Adipose tissue (tissue), 3 donors: Measurements from ENCODE around the gene ENTPD2. TPM values are rescaled to one million over a fixed set of nuclear protein-coding genes. Genes with fewer than 3 reads are reported as not detected.

Source experiments
- polyA plus RNA-seq, 3 donors: library from polyadenylated mRNA; stranded (reverse); fragments of 200-250 nt; gene quantifications; one replicate each; pipeline ENCODE4 v1.2.3, GENCODE V29; 2013
- donor health status: healthy with polysubstance abuse.
- donor health status: Bipolar disorder and iron deficiency.
- donor health status: healthy.

The ENTPD2 gene
- polyA plus RNA-seq, 3 donors = 0.61 to 1.6 (median 1.3) TPM

Other genes with a start within 250 kb of the ENTPD2 start
- 10 to 100 TPM; 51.5 to 55.7 (median 54.4) TPM for gene RABL6, start 246.1 kb downstream of the ENTPD2 start, polyA plus RNA-seq
- 1 to 10 TPM; 1.2 to 4.0 (median 1.7) TPM for gene AJM1, start 211.6 kb downstream of the ENTPD2 start, polyA plus RNA-seq
- 100 to 1,000 TPM; 141 to 146 (median 143) TPM for gene PHPT1, start 204.7 kb downstream of the ENTPD2 start, polyA plus RNA-seq
- gene MAMDC4, start 201.7 kb downstream of the ENTPD2 start, polyA plus RNA-seq = 1 to 10 TPM; 4.9 to 9.8 (median 7.2) TPM
- 100 to 1,000 TPM; 351 to 391 (median 379) TPM for gene EDF1, start 187.8 kb downstream of the ENTPD2 start, polyA plus RNA-seq
- 1 to 10 TPM; 4.0 to 7.2 (median 4.7) TPM for gene TRAF2, start 167.5 kb downstream of the ENTPD2 start, polyA plus RNA-seq
- 100 to 1,000 TPM; 102 to 173 (median 139) TPM for gene FBXW5, start 109.3 kb downstream of the ENTPD2 start, polyA plus RNA-seq
- 1 to 10 TPM in 1 of 3 donors, under 1 TPM in 1, not detected in 1; 0.85 to 1.1 TPM for gene C8G, start 108.8 kb downstream of the ENTPD2 start, polyA plus RNA-seq
- gene LCN12, start 101.8 kb downstream of the ENTPD2 start, polyA plus RNA-seq = 1 to 10 TPM in 1 of 3 donors, under 1 TPM in 1, not detected in 1; 0.67 to 1.4 TPM
- gene PTGDS, start 76.6 kb downstream of the ENTPD2 start, polyA plus RNA-seq = 100 to 1,000 TPM in 1 of 3 donors, 10 to 100 TPM in 2; 22.4 to 185 (median 74.9) TPM
- gene LCNL1, start 71.1 kb downstream of the ENTPD2 start, polyA plus RNA-seq = under 1 TPM in 2 of 3 donors, not detected in 1; 0.10 to 0.45 TPM
- 10 to 100 TPM; 34.1 to 51.5 (median 49.1) TPM for gene PAXX, start 61.6 kb downstream of the ENTPD2 start, polyA plus RNA-seq
- 1 to 10 TPM in 2 of 3 donors, under 1 TPM in 1; 0.33 to 3.0 (median 3.0) TPM for gene CLIC3, start 57.5 kb downstream of the ENTPD2 start, polyA plus RNA-seq
- 10 to 100 TPM; 15.8 to 42.9 (median 33.1) TPM for gene ABCA2, start 25.8 kb downstream of the ENTPD2 start, polyA plus RNA-seq
- 1 to 10 TPM in 2 of 3 donors, under 1 TPM in 1; 0.10 to 1.5 (median 1.1) TPM for gene FUT7, start 22.0 kb downstream of the ENTPD2 start, polyA plus RNA-seq
- gene NPDC1, start 7.9 kb downstream of the ENTPD2 start, polyA plus RNA-seq = 100 to 1,000 TPM in 2 of 3 donors, 10 to 100 TPM in 1; 45.3 to 213 (median 113) TPM
- under 1 TPM; 0.11 to 0.34 (median 0.18) TPM for gene SAPCD2, start 16.5 kb upstream of the ENTPD2 start, polyA plus RNA-seq
- gene UAP1L1, start 23.5 kb upstream of the ENTPD2 start, polyA plus RNA-seq = 1 to 10 TPM; 3.8 to 9.0 (median 6.0) TPM
- gene MAN1B1, start 32.9 kb upstream of the ENTPD2 start, polyA plus RNA-seq = 10 to 100 TPM; 25.8 to 41.6 (median 31.2) TPM
- 100 to 1,000 TPM; 132 to 152 (median 140) TPM for gene DPP7, start 60.7 kb upstream of the ENTPD2 start, polyA plus RNA-seq
- under 1 TPM in 1 of 3 donors, not detected in 2; 0.26 TPM for gene GRIN1, start 85.1 kb upstream of the ENTPD2 start, polyA plus RNA-seq
- under 1 TPM in 2 of 3 donors, not detected in 1; 0.40 to 0.47 TPM for gene LRRC26, start 116.0 kb upstream of the ENTPD2 start, polyA plus RNA-seq
- gene TMEM210, start 118.0 kb upstream of the ENTPD2 start, polyA plus RNA-seq = not detected
- gene ANAPC2, start 134.5 kb upstream of the ENTPD2 start, polyA plus RNA-seq = 10 to 100 TPM; 27.5 to 39.9 (median 38.6) TPM
- 100 to 1,000 TPM in 1 of 3 donors, 10 to 100 TPM in 2; 70.9 to 103 (median 98.2) TPM for gene SSNA1, start 134.6 kb upstream of the ENTPD2 start, polyA plus RNA-seq
- 10 to 100 TPM in 1 of 3 donors, 1 to 10 TPM in 2; 4.3 to 67.8 (median 4.5) TPM for gene TPRN, start 146.7 kb upstream of the ENTPD2 start, polyA plus RNA-seq
- gene TMEM203, start 151.6 kb upstream of the ENTPD2 start, polyA plus RNA-seq = 10 to 100 TPM; 16.8 to 23.5 (median 22.8) TPM
- gene NDOR1, start 151.6 kb upstream of the ENTPD2 start, polyA plus RNA-seq = 1 to 10 TPM; 4.9 to 8.4 (median 8.2) TPM
- gene RNF208, start 168.2 kb upstream of the ENTPD2 start, polyA plus RNA-seq = 1 to 10 TPM; 2.8 to 4.0 (median 3.5) TPM
- gene CYSRT1, start 171.1 kb upstream of the ENTPD2 start, polyA plus RNA-seq = under 1 TPM in 2 of 3 donors, not detected in 1; 0.20 to 0.88 TPM
- under 1 TPM in 1 of 3 donors, not detected in 2; 0.18 TPM for gene RNF224, start 173.4 kb upstream of the ENTPD2 start, polyA plus RNA-seq
- under 1 TPM in 2 of 3 donors, not detected in 1; 0.04 to 0.06 TPM for gene SLC34A3, start 176.8 kb upstream of the ENTPD2 start, polyA plus RNA-seq
- 100 to 1,000 TPM in 2 of 3 donors, 10 to 100 TPM in 1; 88.8 to 317 (median 145) TPM for gene TUBB4B, start 187.2 kb upstream of the ENTPD2 start, polyA plus RNA-seq
- under 1 TPM in 1 of 3 donors, not detected in 2; 0.16 TPM for gene STPG3, start 197.2 kb upstream of the ENTPD2 start, polyA plus RNA-seq
- 10 to 100 TPM; 36.1 to 38.9 (median 37.9) TPM for gene NELFB, start 201.3 kb upstream of the ENTPD2 start, polyA plus RNA-seq
- gene TOR4A, start 223.7 kb upstream of the ENTPD2 start, polyA plus RNA-seq = 1 to 10 TPM; 2.1 to 5.8 (median 5.5) TPM
- 1 to 10 TPM; 2.3 to 5.9 (median 3.8) TPM for gene NRARP, start 248.2 kb upstream of the ENTPD2 start, polyA plus RNA-seq